Gastroesophageal sphincter (tissue), 4 donors: Measurements from ENCODE around the gene ANKRD31. TPM values are rescaled to one million over a fixed set of nuclear protein-coding genes. Genes with fewer than 3 reads are reported as not detected.
"Not testable (repeated sequence)": the region's sequence is repeated elsewhere in the genome, so short reads cannot be mapped to it uniquely, and the experiment has no call there.

Experiments used
- ATAC-seq: fragments of 150-250 bp; one replicate; pipeline ENCODE4 v1.9.1; 2016; ENCODE audit warnings: mild to moderate bottlenecking, moderate library complexity
- H3K27ac ChIP-seq, 4 donors: fragments of 200-600 bp; sonication (generic) in 3 of 4; 1 replicate in 3 of 4; 2 replicates in 1 of 4; pipeline ENCODE4 v1.5.1; 2016 to 2019
- H3K27me3 ChIP-seq: fragments of 200-600 bp; sonication (generic); one replicate; pipeline ENCODE4 v1.5.1; 2019
- H3K36me3 ChIP-seq, 2 donors: fragments of 200-600 bp; sonication (generic); one replicate each; pipeline ENCODE4 v1.5.1; 2019; ENCODE audit warnings: control low read depth in 1 of 2
- H3K4me1 ChIP-seq, 3 donors: fragments of 200-600 bp; sonication (generic); 1 replicate in 2 of 3; 2 replicates in 1 of 3; pipeline ENCODE4 v1.5.1; 2016 to 2019; ENCODE audit warnings: control low read depth in 2 of 3
- H3K4me3 ChIP-seq, 2 donors: fragments of 200-600 bp; sonication (generic); one replicate each; pipeline ENCODE4 v1.5.1; 2019; ENCODE audit warnings: mild to moderate bottlenecking in 1 of 2, moderate library complexity in 1 of 2
- H3K9me3 ChIP-seq, 3 donors: fragments of 200-600 bp; sonication (generic); one replicate each; pipeline ENCODE4 v1.5.1; 2017 to 2019; ENCODE audit warnings: control low read depth in 2 of 3
- EP300 ChIP-seq: sonication (generic); formaldehyde crosslinking; IDR thresholded peaks from one replicate; pipeline ENCODE4 v1.6.1; 2017; ENCODE audit warnings: antibody characterized with exemption, mild to moderate bottlenecking
- POLR2A ChIP-seq, 2 donors: fragments of 450-650 bp; IDR thresholded peaks; one replicate each; pipeline ENCODE4 v1.6.1; 2017; ENCODE audit warnings: antibody characterized with exemption in 2 of 2, mild to moderate bottlenecking in 2 of 2, moderate library complexity in 1 of 2
- POLR2AphosphoS5 ChIP-seq: sonication (generic); formaldehyde crosslinking; IDR thresholded peaks from one replicate; pipeline ENCODE4 v1.6.1; 2017; ENCODE audit warnings: antibody characterized with exemption
- WGBS, 2 donors: methylation state at CpG; one replicate each; pipeline ENCODE4 v1.1.5; 2018; ENCODE audit warnings: low coverage in 1 of 2; 5-methylcytosine and 5-hydroxymethylcytosine counted together
- total RNA-seq, 4 donors: library from RNA; depleted of rRNA; stranded (reverse); fragments of >200 nt; gene quantifications; one replicate each; pipeline ENCODE4 v1.1.0, GENCODE V29; 2016
- TF ChIP-seq, protein P1 (sequence below), 4 experiments: fragments of 200-600 bp in 2 of 4; fragments of 450-650 bp in 2 of 4; sonication (generic) in 1 of 4; IDR thresholded peaks; one replicate each; pipeline ENCODE4 v1.5.1; 2017 to 2019; ENCODE audit warnings: antibody characterized with exemption in 4 of 4, mild to moderate bottlenecking in 2 of 4, moderate library complexity in 2 of 4

ANKRD31 gene
- total RNA-seq, 4 donors from 2014 or later = 0.16 to 0.27 (median 0.23) TPM; not detected in 1

DNA sequence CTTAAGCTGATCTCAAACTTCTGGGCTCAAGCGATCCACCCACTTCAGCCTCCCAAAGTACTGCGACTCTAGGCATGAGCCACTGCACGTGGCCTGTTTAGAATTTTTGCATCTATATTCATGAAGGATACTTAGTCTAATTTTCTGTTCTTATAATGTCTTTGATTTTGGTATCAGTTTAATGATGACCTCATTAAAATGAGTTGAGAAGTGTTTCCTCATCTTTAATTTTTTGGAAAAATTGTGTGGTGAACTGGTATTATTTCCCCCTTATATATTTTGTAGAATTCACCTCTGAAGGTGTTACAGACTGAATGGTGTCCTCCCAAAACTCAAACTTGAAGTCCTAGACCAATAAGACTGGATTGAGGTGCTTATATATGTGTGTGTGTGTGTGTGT is 46.5 kb downstream of the ANKRD31 start:
- WGBS, 2 donors = 85 to 90% methylated on average over 3 of the region's 3 CpGs
- Histone ChIP-seq H3K9me3 (no peaks in the 10 kb centered on the region), H3K4me1 (no peaks in the 10 kb centered on the region), H3K27ac (no peak overlapping the region), H3K27me3 (no peaks in the 10 kb centered on the region), H3K36me3 (no peaks in the 10 kb centered on the region), H3K4me3 (no peak overlapping the region)
- TF ChIP-seq POLR2A (IDR thresholded peaks at IDR 0.05) = no peak
- TF ChIP-seq, protein P1, sequence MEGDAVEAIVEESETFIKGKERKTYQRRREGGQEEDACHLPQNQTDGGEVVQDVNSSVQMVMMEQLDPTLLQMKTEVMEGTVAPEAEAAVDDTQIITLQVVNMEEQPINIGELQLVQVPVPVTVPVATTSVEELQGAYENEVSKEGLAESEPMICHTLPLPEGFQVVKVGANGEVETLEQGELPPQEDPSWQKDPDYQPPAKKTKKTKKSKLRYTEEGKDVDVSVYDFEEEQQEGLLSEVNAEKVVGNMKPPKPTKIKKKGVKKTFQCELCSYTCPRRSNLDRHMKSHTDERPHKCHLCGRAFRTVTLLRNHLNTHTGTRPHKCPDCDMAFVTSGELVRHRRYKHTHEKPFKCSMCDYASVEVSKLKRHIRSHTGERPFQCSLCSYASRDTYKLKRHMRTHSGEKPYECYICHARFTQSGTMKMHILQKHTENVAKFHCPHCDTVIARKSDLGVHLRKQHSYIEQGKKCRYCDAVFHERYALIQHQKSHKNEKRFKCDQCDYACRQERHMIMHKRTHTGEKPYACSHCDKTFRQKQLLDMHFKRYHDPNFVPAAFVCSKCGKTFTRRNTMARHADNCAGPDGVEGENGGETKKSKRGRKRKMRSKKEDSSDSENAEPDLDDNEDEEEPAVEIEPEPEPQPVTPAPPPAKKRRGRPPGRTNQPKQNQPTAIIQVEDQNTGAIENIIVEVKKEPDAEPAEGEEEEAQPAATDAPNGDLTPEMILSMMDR (IDR thresholded peaks at IDR 0.05) = no peak
- no peak for TF ChIP-seq POLR2AphosphoS5
- ATAC-seq = no peak

DNA sequence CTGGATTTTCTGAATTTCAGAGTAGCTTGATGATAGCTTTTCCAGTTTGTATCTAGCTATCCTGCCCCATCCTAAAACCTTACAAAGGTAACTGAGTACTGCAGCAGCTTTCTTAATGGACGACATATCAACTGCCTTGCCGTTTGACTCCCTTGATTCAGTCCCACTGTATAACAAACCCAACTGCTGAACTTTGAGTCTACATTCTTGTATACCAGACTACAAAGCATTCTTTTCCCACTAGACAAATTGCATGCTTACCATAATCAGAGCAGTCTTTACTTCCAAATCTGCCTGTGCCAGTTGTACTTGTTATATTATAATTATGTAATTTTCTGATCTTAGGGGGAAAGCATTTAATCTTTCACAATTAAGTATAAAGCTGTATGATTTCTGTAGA is 47.3 kb downstream of the ANKRD31 start:
- 63 to 71% methylated on average over 2 of the region's 2 CpGs for WGBS, 2 donors
- Histone ChIP-seq H3K4me3 (no peak overlapping the region), H3K9me3 (no peaks in the 10 kb centered on the region), H3K4me1 (no peaks in the 10 kb centered on the region), H3K27ac (no peak overlapping the region), H3K27me3 (no peaks in the 10 kb centered on the region), H3K36me3 (no peaks in the 10 kb centered on the region)
- no peak for TF ChIP-seq POLR2AphosphoS5
- TF ChIP-seq, protein P1 (IDR thresholded peaks at IDR 0.05) = no peak
- no peak for TF ChIP-seq POLR2A (IDR thresholded peaks at IDR 0.05)
- TF ChIP-seq EP300 = no peak
- no peak for ATAC-seq

DNA sequence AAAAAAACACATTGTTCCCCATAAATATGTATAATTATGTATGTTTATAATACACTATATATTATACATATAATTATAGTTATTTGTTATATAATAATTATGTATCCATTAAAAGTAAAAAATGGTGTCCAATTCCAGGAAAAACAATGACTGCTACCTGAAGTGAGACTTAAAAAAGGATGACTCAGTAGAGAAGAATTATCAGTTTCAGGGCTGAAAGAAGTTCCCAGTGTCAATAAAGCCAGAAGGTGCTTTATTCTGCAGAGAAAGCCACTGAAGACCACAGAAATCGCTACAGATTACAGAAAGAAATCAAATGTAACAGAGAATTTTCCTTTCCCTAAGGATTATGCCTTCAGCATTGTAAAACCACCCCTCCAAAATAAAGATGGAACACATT is 50.9 kb downstream of the ANKRD31 start:
- 57 to 83% methylated on average over 1 of the region's 1 CpG for WGBS, 2 donors
- ATAC-seq = no peak
- Histone ChIP-seq H3K9me3 (no peaks in the 10 kb centered on the region), H3K4me1 (no peaks in the 10 kb centered on the region), H3K4me3 (no peak overlapping the region), H3K27me3 (no peaks in the 10 kb centered on the region), H3K36me3 (no peaks in the 10 kb centered on the region), H3K27ac (no peak overlapping the region)
- TF ChIP-seq EP300 (no peak), POLR2AphosphoS5 (no peak), POLR2A (IDR thresholded peaks at IDR 0.05) (no peak)
- TF ChIP-seq, protein P1 (IDR thresholded peaks at IDR 0.05) = no peak

DNA sequence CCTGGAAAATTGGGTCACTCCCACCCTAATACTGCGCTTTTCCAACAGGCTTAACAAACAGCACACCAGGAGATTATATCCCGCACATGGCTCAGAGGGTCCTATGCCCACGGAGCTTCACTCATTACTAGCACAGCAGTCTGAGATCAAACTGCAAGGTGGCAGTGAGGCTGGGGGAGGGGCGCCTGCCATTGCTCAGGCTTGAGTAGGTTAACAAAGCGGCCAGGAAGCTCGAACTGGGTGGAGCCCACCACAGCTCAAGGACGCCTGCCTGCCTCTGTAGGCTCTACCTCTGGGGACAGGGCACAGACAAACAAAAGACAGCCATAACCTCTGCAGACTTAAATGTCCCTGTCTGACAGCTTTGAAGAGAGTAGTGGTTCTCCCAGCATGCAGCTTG is 60.7 kb downstream of the ANKRD31 start:
- WGBS, 2 donors = no CpG with 5 or more reads among the region's 7 CpGs
- peaks cover 0 to 27% (median 0%) of the 10 kb centered on the region in 3 donors for H3K9me3 ChIP-seq
- not testable (repeated sequence) for H3K27ac ChIP-seq, H3K36me3 ChIP-seq, H3K4me3 ChIP-seq, H3K27me3 ChIP-seq, H3K4me1 ChIP-seq, ATAC-seq

DNA sequence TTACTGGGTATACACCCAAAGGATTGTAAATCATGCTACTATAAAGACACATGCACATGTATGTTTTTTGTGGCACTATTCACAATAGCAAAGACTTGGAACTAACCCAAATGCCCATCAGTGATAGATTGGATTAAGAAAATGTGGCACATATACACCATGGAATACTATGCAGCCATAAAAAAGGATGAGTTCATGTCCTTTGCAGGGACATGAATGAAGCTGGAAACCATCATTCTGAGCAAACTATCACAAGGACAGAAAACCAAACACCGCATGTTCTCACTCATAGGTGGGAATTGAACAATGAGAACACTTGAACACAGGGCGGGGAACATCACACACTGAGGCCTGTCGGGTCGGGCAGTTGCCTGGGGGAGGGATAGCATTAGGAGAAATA is 61.8 kb downstream of the ANKRD31 start:
- not testable (repeated sequence) for H3K4me1 ChIP-seq, H3K4me3 ChIP-seq, H3K36me3 ChIP-seq, H3K27me3 ChIP-seq, H3K27ac ChIP-seq, ATAC-seq
- WGBS, 2 donors = 98 to 100% methylated on average over 1 to 4 of the region's 4 CpGs
- peaks cover 0 to 27% (median 0%) of the 10 kb centered on the region in 3 donors for H3K9me3 ChIP-seq

DNA sequence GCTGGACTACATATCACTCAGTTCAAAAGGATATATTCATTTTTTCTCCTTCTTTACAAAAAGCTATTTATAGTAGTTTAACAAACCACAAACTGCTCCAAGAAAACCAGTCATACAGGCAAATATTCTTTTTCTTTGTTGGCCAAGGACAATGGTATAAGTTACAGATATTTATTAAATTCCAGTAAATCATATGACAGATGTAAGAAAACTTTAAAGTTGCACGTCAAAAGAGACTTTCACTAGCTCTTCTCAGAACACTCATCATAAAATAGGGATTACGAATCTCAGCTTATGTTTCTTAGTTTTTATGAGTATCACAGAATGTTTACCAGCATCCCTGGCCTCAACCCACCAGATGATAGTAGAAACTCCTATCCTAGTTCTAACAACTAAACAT is 67.2 kb downstream of the ANKRD31 start:
- no peaks in the 10 kb centered on the region for H3K27me3 ChIP-seq
- no peaks in the 10 kb centered on the region for H3K36me3 ChIP-seq
- TF ChIP-seq POLR2A (IDR thresholded peaks at IDR 0.05) (no peak), POLR2AphosphoS5 (no peak)
- H3K4me1 ChIP-seq = no peaks in the 10 kb centered on the region
- 23 to 41% methylated on average over 2 of the region's 2 CpGs for WGBS, 2 donors
- peaks cover 0 to 15% (median 0%) of the 10 kb centered on the region in 3 donors for H3K9me3 ChIP-seq
- no peak for ATAC-seq
- H3K4me3 ChIP-seq = no peak overlapping the region
- no peak overlapping the region for H3K27ac ChIP-seq
